Liver (tissue), 9 donors: ENCODE results near the gene ELOVL3. TPM values are rescaled to one million over a fixed set of nuclear protein-coding genes. Genes with fewer than 3 reads are reported as not detected.

ENCODE experiments used
- DNase-seq: peaks from one replicate; pipeline ENCODE4 v3.0.0-alpha.2; 2017; ENCODE audit warnings: low spot score
- H3K27ac ChIP-seq, 2 donors: one replicate each; pipeline ENCODE4 v1.7.0; 2013; ENCODE audit warnings: inconsistent platforms in 2 of 2, low read length in 2 of 2, control low read depth in 1 of 2, low read depth in 1 of 2, mild to moderate bottlenecking in 1 of 2
- H3K27me3 ChIP-seq, 4 donors: one replicate each; pipeline versions ENCODE4 v1.6.1 to v1.7.0; 2013; ENCODE audit warnings: low read length in 3 of 4, inconsistent platforms in 1 of 4, mild to moderate bottlenecking in 1 of 4, moderate library complexity in 1 of 4; ENCODE audit not compliant: control insufficient read depth in 4 of 4, insufficient read depth in 4 of 4
- H3K36me3 ChIP-seq, 4 donors: one replicate each; pipeline versions ENCODE4 v1.6.1 to v1.7.0; 2013; ENCODE audit warnings: low read length in 3 of 4, mild to moderate bottlenecking in 3 of 4, low read depth in 1 of 4, moderate library complexity in 1 of 4; ENCODE audit not compliant: control insufficient read depth in 4 of 4, insufficient read depth in 3 of 4
- H3K4me1 ChIP-seq, 4 donors: one replicate each; pipeline versions ENCODE4 v1.6.1 to v1.7.0; 2013; ENCODE audit warnings: low read length in 3 of 4, mild to moderate bottlenecking in 3 of 4, moderate library complexity in 1 of 4; ENCODE audit not compliant: control insufficient read depth in 4 of 4, insufficient read depth in 4 of 4
- H3K4me3 ChIP-seq, 3 donors: one replicate each; pipeline versions ENCODE4 v1.6.1 to v1.7.0; 2013; ENCODE audit warnings: low read length in 3 of 3, control low read depth in 1 of 3, low read depth in 1 of 3, mild to moderate bottlenecking in 1 of 3
- H3K9ac ChIP-seq, 2 donors: one replicate each; pipeline ENCODE4 v1.7.0; 2013; ENCODE audit warnings: low read length in 2 of 2, mild to moderate bottlenecking in 2 of 2, moderate library complexity in 2 of 2, control low read depth in 1 of 2, low read depth in 1 of 2
- H3K9me3 ChIP-seq, 4 donors: one replicate each; pipeline versions ENCODE4 v1.6.1 to v1.7.0; 2013; ENCODE audit warnings: low read length in 3 of 4; ENCODE audit not compliant: control insufficient read depth in 4 of 4
- CTCF ChIP-seq: fragments of 150-350 bp; IDR thresholded peaks from 2 replicates; pipeline ENCODE4 v1.5.1; 2017; ENCODE audit warnings: improper control_type of control experiment, low read depth, low read length; ENCODE audit not compliant: missing input control
- FOXA1 ChIP-seq: IDR thresholded peaks from 2 replicates; pipeline ENCODE4 v1.6.1; 2016; ENCODE audit warnings: antibody characterized with exemption
- GABPA ChIP-seq, 2 donors: IDR thresholded peaks in 1 of 2; conservative IDR thresholded peaks in 1 of 2; 2 replicates each; pipeline ENCODE4 v1.6.1; 2016; ENCODE audit warnings: antibody characterized with exemption in 2 of 2, mild to moderate bottlenecking in 1 of 2, moderate library complexity in 1 of 2
- HNF4A ChIP-seq, 2 donors: conservative IDR thresholded peaks; 2 replicates each; pipeline ENCODE4 v1.6.1; 2016; ENCODE audit warnings: antibody characterized with exemption in 2 of 2, mild to moderate bottlenecking in 2 of 2
- MAX ChIP-seq: IDR thresholded peaks from 2 replicates; pipeline ENCODE4 v1.6.1; 2016; ENCODE audit warnings: antibody characterized with exemption
- NR2F2 ChIP-seq: IDR thresholded peaks from 2 replicates; pipeline ENCODE4 v1.6.1; 2016; ENCODE audit warnings: antibody characterized with exemption
- RAD21 ChIP-seq, 2 donors: IDR thresholded peaks; 2 replicates each; pipeline ENCODE4 v1.6.1; 2016; ENCODE audit warnings: antibody characterized with exemption in 2 of 2, mild to moderate bottlenecking in 2 of 2
- REST ChIP-seq: IDR thresholded peaks from 2 replicates; pipeline ENCODE4 v1.6.1; 2016; ENCODE audit warnings: antibody characterized with exemption, mild to moderate bottlenecking
- RXRA ChIP-seq, 2 donors: IDR thresholded peaks; 2 replicates each; pipeline ENCODE4 v1.6.1; 2017 to 2018; ENCODE audit warnings: antibody characterized with exemption in 2 of 2, mild to moderate bottlenecking in 1 of 2
- WGBS: extraction: QIAGEN DNeasy Blood & Tissue Kit; methylation state at CpG from one replicate; pipeline ENCODE4 v1.1.7; 2013; 5-methylcytosine and 5-hydroxymethylcytosine counted together
- polyA plus RNA-seq, 2 donors: library from polyadenylated mRNA; stranded (reverse) in 1 of 2; unstranded in 1 of 2; fragments of 200-250 nt in 1 of 2; fragments of >200 nt in 1 of 2; fragmentation: Nextera tagmentation in 1 of 2; extraction: Ambion mirVana in 1 of 2; gene quantifications; one replicate each; pipeline versions ENCODE4 v1.2.1 to v1.2.3, GENCODE V29; 2013 to 2015
- total RNA-seq, 2 donors: library from RNA; depleted of rRNA; stranded (reverse); fragments of >200 nt; gene quantifications; one replicate each; pipeline ENCODE4 v1.2.3, GENCODE V29; 2014
- donor health status: healthy.
- donor health status: healthy.
- donor health status: healthy.
- donor health status: healthy.
- donor health status: healthy.

Gene ELOVL3
- total and polyA plus RNA-seq, 4 donors, result 0.42 TPM; not detected in 3

GRCh38 chr10:102231357-102232318, 5.5 kb downstream of the ELOVL3 start:
- 13% methylated on average over 76 of the region's 76 CpGs for WGBS
- H3K27me3 ChIP-seq, result peaks cover 0 to 16% (median 0%) of the 10 kb centered on the region in 4 donors

GRCh38 chr10:102233997-102234396, 7.9 kb downstream of the ELOVL3 start:
- H3K9ac ChIP-seq, result no peak overlapping the region
- H3K4me3 ChIP-seq, result no peak overlapping the region
- H3K27me3 ChIP-seq, result peaks cover 0 to 6% (median 0%) of the 10 kb centered on the region in 4 donors
- no peak for DNase-seq
- no peaks in the 10 kb centered on the region for H3K9me3 ChIP-seq
- H3K36me3 ChIP-seq, result no peaks in the 10 kb centered on the region
- TF ChIP-seq NR2F2, result no peak
- TF ChIP-seq FOXA1, result no peak
- no peak for TF ChIP-seq RXRA (IDR thresholded peaks at IDR 0.05)
- TF ChIP-seq HNF4A (conservative IDR thresholded peaks at IDR 0.05), result no peak
- no peak for TF ChIP-seq GABPA (IDR thresholded peaks at IDR 0.05 in 1 of 2, conservative IDR thresholded peaks at IDR 0.05 in 1 of 2)
- no peak for TF ChIP-seq MAX
- H3K4me1 ChIP-seq, result peaks cover 14 to 23% (median 20%) of the 10 kb centered on the region in 4 donors
- no peak overlapping the region for H3K27ac ChIP-seq
- WGBS, result 70% methylated on average over 1 of the region's 1 CpG

More at GRCh38 chr10:102231357-102232318, 5.5 kb downstream of the ELOVL3 start:
- Histone ChIP-seq H3K4me3 (peak overlapping the region in 2 of 3 donors; percentile 41 to 43), H3K9ac (no peak overlapping the region), H3K4me1 (peaks cover 14 to 23% (median 20%) of the 10 kb centered on the region in 4 donors), H3K36me3 (no peaks in the 10 kb centered on the region), H3K9me3 (no peaks in the 10 kb centered on the region), H3K27ac (no peak overlapping the region)
- DNase-seq, result peak; percentile 71
- no peak for TF ChIP-seq REST
- TF ChIP-seq CTCF, result peak; percentile 63
- no peak for TF ChIP-seq FOXA1
- TF ChIP-seq RAD21 (IDR thresholded peaks at IDR 0.05), result peak; percentile 72 to 89
